Left lung (tissue), 10 donors: ENCODE measurements around the gene TACC2. TPM values are rescaled to one million over a fixed set of nuclear protein-coding genes. Genes with fewer than 3 reads are reported as not detected.

Source experiments
- ATAC-seq: fragments of 200-7000 bp; cut with Tn5 transposase; one replicate; pipeline ENCODE4 v1.9.1; 2020; ENCODE audit warnings: moderate library complexity
- DNase-seq, 4 donors: peaks; one replicate each; pipeline ENCODE4 v3.0.0-alpha.2; 2013 to 2020
- H3K27ac ChIP-seq, 2 donors: fragments of 200-600 bp; sonication (generic) in 1 of 2; one replicate each; pipeline versions ENCODE4 v1.5.0 to v1.8.0; 2020 to 2021
- H3K27me3 ChIP-seq, 2 donors: fragments of 200-600 bp; sonication (generic) in 1 of 2; one replicate each; pipeline versions ENCODE4 v1.5.0 to v1.8.0; 2020 to 2021
- H3K36me3 ChIP-seq, 2 donors: fragments of 200-600 bp; sonication (generic) in 1 of 2; one replicate each; pipeline versions ENCODE4 v1.5.0 to v1.8.0; 2020 to 2021
- H3K4me1 ChIP-seq, 2 donors: fragments of 200-600 bp; one replicate each; pipeline ENCODE4 v1.8.0; 2021
- H3K4me3 ChIP-seq, 2 donors: fragments of 200-600 bp; sonication (generic) in 1 of 2; one replicate each; pipeline versions ENCODE4 v1.5.0 to v1.8.0; 2020 to 2021; ENCODE audit warnings: mild to moderate bottlenecking in 1 of 2
- H3K9me3 ChIP-seq, 2 donors: fragments of 200-600 bp; sonication (generic) in 1 of 2; one replicate each; pipeline versions ENCODE4 v1.5.0 to v1.8.0; 2020 to 2021
- intact Hi-C, 2 donors: fragments of 100-400 bp; cut with DNase I; formaldehyde crosslinking; loops; one replicate each; pipeline versions ENCODE4 v1.11.2 to v1.14.2; 2022
- polyA plus RNA-seq, 6 donors: library from polyadenylated mRNA; unstranded; fragments of 120-200 nt; gene quantifications; one replicate each; pipeline ENCODE4 v1.2.1, GENCODE V29; 2013; ENCODE audit not compliant: insufficient read length in 6 of 6
- total RNA-seq, 2 donors: library from RNA; stranded (reverse); fragmentation: NEBNext Ultra II Directional; extraction: Animal tissue kit (Norgen Biotek cat#: 25700); gene quantifications; one replicate each; pipeline ENCODE4 v1.2.1, GENCODE V29; 2021
- TF ChIP-seq, protein P1 (sequence below), 2 donors: fragments of 200-600 bp; sonication (generic) in 1 of 2; IDR thresholded peaks; one replicate each; pipeline versions ENCODE4 v1.5.0 to v1.8.0; 2021; ENCODE audit warnings: antibody characterized with exemption in 2 of 2
- donor health status: DM: no; HTN: yes; CAD: no.
- donor health status: DM: no; HTN: no; CAD: no.

The TACC2 gene
- total and polyA plus RNA-seq, 8 donors: 21.0 to 193 (median 23.9) TPM

DNA sequence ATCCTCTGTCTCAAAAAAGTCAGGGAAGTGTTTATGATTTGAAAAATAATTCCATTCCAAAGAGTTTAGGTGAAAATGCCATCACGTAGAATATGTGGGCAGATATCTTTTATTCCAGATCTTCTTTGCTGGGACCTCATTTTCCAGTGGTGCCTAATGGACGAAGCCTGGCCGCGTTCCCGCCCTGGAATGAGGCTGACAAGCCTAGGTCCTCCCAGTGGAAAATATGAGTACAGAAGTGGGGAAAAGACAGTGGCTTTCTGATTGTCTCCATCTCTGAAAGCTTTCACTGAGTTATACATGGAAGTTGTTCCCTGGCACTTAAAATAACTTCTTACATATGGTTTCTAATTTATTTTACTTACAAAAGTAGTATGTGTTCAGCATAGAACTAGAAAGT lies 139.4 kb downstream of the TACC2 start:
- DNase-seq: peak in 1 of 4 donors; percentile 74
- TF ChIP-seq, protein P1, sequence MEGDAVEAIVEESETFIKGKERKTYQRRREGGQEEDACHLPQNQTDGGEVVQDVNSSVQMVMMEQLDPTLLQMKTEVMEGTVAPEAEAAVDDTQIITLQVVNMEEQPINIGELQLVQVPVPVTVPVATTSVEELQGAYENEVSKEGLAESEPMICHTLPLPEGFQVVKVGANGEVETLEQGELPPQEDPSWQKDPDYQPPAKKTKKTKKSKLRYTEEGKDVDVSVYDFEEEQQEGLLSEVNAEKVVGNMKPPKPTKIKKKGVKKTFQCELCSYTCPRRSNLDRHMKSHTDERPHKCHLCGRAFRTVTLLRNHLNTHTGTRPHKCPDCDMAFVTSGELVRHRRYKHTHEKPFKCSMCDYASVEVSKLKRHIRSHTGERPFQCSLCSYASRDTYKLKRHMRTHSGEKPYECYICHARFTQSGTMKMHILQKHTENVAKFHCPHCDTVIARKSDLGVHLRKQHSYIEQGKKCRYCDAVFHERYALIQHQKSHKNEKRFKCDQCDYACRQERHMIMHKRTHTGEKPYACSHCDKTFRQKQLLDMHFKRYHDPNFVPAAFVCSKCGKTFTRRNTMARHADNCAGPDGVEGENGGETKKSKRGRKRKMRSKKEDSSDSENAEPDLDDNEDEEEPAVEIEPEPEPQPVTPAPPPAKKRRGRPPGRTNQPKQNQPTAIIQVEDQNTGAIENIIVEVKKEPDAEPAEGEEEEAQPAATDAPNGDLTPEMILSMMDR (IDR thresholded peaks at IDR 0.05): no peak
- peak overlapping the region; percentile 19 to 41 for H3K4me3 ChIP-seq
- H3K27me3 ChIP-seq: no peaks in the 10 kb centered on the region
- H3K36me3 ChIP-seq: peaks cover 0 to 9% of the 10 kb centered on the region in 2 donors
- peak; percentile 27 for ATAC-seq
- intact Hi-C loops: no loop called here
- peak overlapping the region; percentile 71 to 87 for H3K27ac ChIP-seq
- peaks cover 4 to 5% of the 10 kb centered on the region in 2 donors for H3K4me1 ChIP-seq
- no peaks in the 10 kb centered on the region for H3K9me3 ChIP-seq

DNA sequence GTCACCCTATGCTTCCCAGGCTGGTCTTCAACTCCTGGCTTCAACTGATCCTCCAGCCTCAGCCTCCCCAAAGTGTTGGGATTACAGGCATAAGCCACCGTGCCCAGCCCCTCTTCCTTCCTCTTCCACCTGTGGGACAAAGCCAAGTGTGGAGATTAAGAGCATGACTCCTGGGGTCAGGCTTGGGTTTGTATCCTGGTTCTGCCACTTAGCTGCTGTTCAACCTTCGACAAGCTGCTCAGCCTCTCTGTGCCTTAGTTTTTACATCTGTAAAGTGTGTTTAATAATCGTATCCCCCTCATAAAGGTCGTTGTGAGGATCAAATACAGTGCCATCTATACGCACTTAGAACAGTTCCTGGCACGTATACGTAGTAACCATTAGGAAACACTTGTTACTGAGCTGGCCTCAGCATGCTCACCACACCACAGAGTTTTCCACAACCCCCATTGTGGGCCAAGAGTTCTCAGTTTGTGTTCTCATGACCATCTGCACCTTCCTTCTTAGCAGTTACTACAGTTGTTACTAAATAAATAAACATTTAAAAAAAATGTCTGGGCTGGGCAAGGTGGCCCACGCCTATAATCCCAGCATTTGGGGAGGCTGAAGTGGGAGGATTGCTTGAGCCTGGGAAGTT lies 141.6 kb downstream of the TACC2 start:
- Histone ChIP-seq H3K4me3 (no peak overlapping the region), H3K27me3 (no peaks in the 10 kb centered on the region), H3K9me3 (no peaks in the 10 kb centered on the region), H3K4me1 (peaks cover 4 to 5% of the 10 kb centered on the region in 2 donors), H3K36me3 (peaks cover 0 to 30% of the 10 kb centered on the region in 2 donors), H3K27ac (no peak overlapping the region)
- intact Hi-C loops: no loop called here
- DNase-seq (no peak), ATAC-seq (no peak)
- TF ChIP-seq, protein P1 (IDR thresholded peaks at IDR 0.05): no peak

DNA sequence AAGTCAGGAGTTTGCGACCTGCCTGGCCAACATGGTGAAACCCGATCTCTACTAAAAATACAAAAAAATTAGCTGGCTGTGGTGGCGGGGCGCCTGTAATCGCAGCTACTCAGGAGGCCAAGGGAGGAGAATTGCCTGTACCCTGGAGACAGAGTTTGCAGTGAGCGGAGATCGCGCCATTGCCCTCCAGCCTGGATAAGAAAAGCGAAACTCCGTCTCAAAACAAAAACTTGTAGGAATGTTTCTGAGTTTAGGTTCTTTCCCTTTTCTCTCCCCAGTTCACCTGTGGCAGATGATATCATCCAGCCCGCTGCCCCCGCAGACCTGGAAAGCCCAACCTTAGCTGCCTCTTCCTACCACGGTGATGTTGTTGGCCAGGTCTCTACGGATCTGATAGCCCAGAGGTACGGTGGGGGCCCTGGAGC lies 143.4 kb downstream of the TACC2 start:
- ATAC-seq: no peak
- Histone ChIP-seq H3K4me1 (peaks cover 3 to 5% of the 10 kb centered on the region in 2 donors), H3K36me3 (peaks cover 0 to 45% of the 10 kb centered on the region in 2 donors), H3K27ac (no peak overlapping the region), H3K27me3 (no peaks in the 10 kb centered on the region), H3K9me3 (no peaks in the 10 kb centered on the region), H3K4me3 (no peak overlapping the region)
- DNase-seq: no peak
- intact Hi-C loops: no loop called here
- TF ChIP-seq, protein P1 (IDR thresholded peaks at IDR 0.05): no peak

DNA sequence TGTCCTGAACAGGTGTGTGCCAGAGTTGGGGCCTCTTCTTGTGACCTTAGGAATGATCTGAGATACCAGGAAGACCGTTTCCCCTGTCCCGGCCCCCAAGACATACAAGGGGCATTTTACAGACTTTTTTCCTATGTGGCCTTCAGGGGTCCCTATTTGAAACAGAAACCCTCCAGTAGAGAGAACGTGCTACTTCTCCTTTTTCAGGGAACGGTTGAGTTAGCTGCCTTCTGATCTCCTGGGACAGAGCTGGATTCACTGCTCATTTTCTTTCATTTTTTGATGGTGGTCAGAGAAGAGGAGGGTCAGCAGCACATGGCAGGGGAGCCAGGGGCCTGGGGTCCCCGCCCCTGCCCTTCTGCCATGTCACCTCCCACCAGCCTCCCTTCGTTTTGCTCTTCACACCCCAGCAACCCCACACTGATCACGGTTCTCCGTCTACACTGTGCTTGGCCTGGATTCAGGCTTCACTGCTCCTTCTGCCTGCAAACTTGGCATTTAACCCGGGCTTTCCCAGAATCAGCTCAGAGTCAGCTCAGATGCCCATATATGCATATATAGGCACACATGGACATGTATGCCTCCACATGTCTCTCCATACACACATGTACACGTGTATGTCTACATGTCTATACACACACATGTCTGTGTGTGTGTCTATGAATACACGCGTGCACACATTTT lies 144.1 kb downstream of the TACC2 start:
- Histone ChIP-seq H3K9me3 (no peaks in the 10 kb centered on the region), H3K4me1 (no peaks in the 10 kb centered on the region), H3K4me3 (no peak overlapping the region), H3K27me3 (no peaks in the 10 kb centered on the region), H3K36me3 (peaks cover 0 to 49% of the 10 kb centered on the region in 2 donors), H3K27ac (no peak overlapping the region)
- no peak for DNase-seq
- intact Hi-C loops: no loop called here
- no peak for ATAC-seq
- TF ChIP-seq, protein P1 (IDR thresholded peaks at IDR 0.05): no peak

DNA sequence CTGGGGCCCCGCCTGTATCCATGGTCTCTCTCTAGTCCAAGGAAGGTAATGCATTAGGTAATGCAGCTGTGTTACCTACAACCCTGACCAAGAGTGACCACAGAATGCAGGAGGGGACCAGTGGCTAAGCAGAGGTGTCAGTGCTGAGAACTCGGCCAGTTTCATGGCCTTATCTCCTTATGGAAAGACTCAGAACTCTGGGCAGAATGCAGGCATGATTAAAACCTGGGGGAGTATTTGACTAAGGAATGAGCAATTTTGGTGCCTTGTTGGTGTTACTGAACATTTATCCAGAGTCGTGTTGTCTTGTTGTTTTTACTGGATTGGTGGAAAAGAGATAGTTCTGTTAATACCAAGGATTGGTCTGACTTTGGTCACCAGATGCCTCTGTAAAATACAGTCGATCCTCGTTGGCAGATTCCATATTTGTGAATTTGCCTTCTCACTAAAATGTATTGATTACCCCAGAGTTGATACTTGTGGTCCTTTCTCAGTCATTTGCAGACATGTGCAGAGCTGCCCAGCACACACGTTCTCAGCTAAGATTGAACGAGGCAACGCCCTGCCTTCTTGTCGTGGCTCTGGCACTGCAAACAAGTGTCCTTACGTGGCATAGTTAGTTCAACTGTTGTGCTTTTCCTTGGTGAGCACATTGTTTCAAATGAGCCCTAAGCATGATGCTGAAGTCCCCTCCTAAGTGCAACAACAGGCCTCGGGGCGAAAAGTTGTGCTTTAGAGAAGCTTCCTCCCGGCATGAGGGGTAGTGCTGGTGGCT lies 146.5 kb downstream of the TACC2 start:
- Histone ChIP-seq H3K9me3 (no peaks in the 10 kb centered on the region), H3K36me3 (peaks cover 0 to 54% of the 10 kb centered on the region in 2 donors), H3K4me1 (peaks cover 8 to 19% of the 10 kb centered on the region in 2 donors), H3K27ac (no peak overlapping the region), H3K4me3 (no peak overlapping the region), H3K27me3 (no peaks in the 10 kb centered on the region)
- TF ChIP-seq, protein P1 (IDR thresholded peaks at IDR 0.05): no peak
- no peak for DNase-seq
- ATAC-seq: peak; percentile 38
- intact Hi-C loops: no loop called here
